ENCODE measurements around the gene SEMA4B. TPM values are rescaled to one million over a fixed set of nuclear protein-coding genes. Genes with fewer than 3 reads are reported as not detected.

Gene SEMA4B
- total RNA-seq, 2 donors from 2014 or later = 26.9 to 38.4 TPM

DNA sequence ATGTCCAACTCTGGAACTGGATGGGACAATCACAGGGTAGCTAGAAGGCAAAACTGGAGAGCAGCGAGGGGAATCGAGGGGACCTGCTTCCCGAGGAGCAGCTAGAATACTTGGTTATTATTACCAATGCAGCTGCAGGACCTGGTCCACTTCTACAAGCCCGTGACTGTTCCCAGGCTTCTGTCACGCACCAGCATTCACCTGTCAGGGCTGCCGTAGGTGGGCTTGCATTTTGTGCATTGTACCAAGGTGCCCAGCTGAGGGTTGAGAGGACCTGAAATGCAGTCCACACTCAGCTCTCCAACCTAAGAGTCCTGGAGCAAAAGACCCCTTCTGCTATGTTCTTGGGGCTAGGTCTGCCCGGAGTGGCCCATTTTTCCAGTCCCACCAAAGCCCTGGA is 2.3 kb downstream of the SEMA4B start:
- no peak for ATAC-seq (ENCODE audit: insufficient number of reproducible peaks, low FRiP score, low read depth)

DNA sequence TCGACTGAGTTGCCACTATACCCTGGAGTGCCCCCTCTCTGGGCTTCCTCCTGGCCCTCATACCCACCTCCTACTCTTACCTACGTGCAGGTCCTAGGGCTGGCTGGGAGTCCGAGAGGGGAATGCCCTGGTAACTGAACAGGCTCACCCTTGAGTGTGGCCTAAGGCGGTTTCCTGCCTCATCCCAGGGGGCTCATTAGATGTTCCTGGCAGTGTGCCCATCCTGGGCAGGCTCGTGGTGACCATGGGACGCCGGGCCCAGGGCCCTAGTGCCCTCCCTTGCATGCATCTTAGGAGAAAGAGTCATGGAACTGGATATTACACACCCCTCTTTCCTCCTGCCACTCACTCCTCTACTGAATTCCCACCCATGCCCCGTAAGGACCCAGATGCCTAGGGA is 2.8 kb downstream of the SEMA4B start:
- Histone ChIP-seq H3K27ac (no peak overlapping the region), H3K4me3 (no peak overlapping the region), H3K36me3 (no peaks in the 10 kb centered on the region), H3K27me3 (replicated peaks; ENCODE audit: insufficient read depth) (no peaks in the 10 kb centered on the region), H3K9me3 (no peaks in the 10 kb centered on the region), H3K4me1 (ENCODE audit: control insufficient read depth in 1 of 2, low read depth in 2 of 2) (peaks cover 8 to 35% of the 10 kb centered on the region in 2 donors)
- TF ChIP-seq, protein P1, sequence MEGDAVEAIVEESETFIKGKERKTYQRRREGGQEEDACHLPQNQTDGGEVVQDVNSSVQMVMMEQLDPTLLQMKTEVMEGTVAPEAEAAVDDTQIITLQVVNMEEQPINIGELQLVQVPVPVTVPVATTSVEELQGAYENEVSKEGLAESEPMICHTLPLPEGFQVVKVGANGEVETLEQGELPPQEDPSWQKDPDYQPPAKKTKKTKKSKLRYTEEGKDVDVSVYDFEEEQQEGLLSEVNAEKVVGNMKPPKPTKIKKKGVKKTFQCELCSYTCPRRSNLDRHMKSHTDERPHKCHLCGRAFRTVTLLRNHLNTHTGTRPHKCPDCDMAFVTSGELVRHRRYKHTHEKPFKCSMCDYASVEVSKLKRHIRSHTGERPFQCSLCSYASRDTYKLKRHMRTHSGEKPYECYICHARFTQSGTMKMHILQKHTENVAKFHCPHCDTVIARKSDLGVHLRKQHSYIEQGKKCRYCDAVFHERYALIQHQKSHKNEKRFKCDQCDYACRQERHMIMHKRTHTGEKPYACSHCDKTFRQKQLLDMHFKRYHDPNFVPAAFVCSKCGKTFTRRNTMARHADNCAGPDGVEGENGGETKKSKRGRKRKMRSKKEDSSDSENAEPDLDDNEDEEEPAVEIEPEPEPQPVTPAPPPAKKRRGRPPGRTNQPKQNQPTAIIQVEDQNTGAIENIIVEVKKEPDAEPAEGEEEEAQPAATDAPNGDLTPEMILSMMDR (IDR thresholded peaks at IDR 0.05) = no peak
- no peak for ATAC-seq (ENCODE audit: insufficient number of reproducible peaks, low FRiP score, low read depth)
- no peak for DNase-seq (ENCODE audit: low spot score)

More for the DNA sequence above, 2.3 kb downstream of the SEMA4B start:
- Histone ChIP-seq H3K27ac (no peak overlapping the region), H3K4me3 (no peak overlapping the region), H3K9me3 (no peaks in the 10 kb centered on the region), H3K4me1 (ENCODE audit: control insufficient read depth in 1 of 2, low read depth in 2 of 2) (peaks cover 8 to 35% of the 10 kb centered on the region in 2 donors), H3K27me3 (replicated peaks; ENCODE audit: insufficient read depth) (no peaks in the 10 kb centered on the region), H3K36me3 (no peaks in the 10 kb centered on the region)
- DNase-seq (ENCODE audit: low spot score) = no peak
- TF ChIP-seq, protein P1 (IDR thresholded peaks at IDR 0.05) = no peak

DNA sequence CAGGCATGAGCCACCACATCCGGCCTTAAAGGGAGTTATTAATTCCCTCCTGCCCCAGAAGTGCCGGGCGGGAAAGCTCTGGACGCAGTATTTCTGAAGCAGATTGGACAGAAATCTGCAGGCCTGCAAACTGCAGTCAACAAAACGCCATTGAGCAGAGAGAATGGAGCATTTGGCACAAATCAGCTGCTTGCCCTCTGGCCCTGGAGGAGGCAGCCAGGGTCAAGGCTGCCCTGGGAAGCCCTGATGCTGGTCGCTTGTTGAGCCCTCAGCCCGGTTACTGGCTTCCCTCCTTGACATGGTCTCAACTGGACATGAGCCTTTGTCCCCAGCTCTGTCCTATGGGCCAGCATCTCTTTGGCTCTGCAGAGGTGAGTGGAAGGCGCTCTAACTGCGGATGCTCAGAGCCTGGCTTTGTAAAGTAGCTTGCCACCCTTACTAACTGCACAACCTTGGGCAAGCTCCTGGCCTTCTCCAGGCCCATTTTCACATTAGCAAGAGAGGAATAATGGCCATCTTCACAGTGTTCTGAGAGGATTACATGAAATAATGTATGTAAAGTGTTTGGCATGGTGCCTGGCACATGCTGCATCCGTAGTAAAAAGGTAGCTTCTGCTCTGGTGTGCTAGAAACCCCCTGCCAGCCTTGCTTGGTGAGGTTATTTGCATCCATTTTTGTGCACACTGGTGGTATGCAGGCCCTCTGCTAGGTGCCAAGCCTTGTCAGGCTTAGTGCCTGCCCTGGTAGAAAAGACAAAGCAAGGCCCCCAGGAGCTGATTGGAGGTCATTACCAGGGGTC is 4.1 kb downstream of the SEMA4B start:
- no peaks in the 10 kb centered on the region for H3K9me3 ChIP-seq
- ATAC-seq (ENCODE audit: insufficient number of reproducible peaks, low FRiP score, low read depth) (no peak), DNase-seq (ENCODE audit: low spot score) (no peak)
- peaks cover 8 to 35% of the 10 kb centered on the region in 2 donors for H3K4me1 ChIP-seq (ENCODE audit: control insufficient read depth in 1 of 2, low read depth in 2 of 2)
- H3K27ac ChIP-seq = no peak overlapping the region
- no peaks in the 10 kb centered on the region for H3K36me3 ChIP-seq
- H3K27me3 ChIP-seq (replicated peaks; ENCODE audit: insufficient read depth) = no peaks in the 10 kb centered on the region
- TF ChIP-seq, protein P1 (IDR thresholded peaks at IDR 0.05) = no peak
- no peak overlapping the region for H3K4me3 ChIP-seq

DNA sequence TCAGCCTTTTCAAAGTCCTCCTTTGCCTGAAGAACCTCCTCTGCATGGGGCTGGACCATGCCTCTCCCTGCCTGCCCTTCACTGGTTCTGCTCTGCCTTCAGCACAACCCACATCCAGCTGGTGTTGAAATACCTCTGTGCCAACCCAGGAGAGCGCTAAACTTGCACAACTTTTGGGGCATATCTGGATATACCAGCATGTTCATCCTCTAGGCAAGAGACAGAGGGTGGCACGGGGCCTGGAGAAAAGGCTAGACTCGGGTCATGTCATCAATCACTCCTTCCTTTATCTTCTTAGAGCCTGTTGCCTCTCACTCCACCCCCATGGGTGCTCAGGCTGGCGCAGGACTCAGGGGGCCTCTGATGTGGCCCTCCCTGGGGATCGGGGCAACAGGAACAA is 4.8 kb downstream of the SEMA4B start:
- Histone ChIP-seq H3K27me3 (replicated peaks; ENCODE audit: insufficient read depth) (no peaks in the 10 kb centered on the region), H3K27ac (no peak overlapping the region), H3K4me1 (ENCODE audit: control insufficient read depth in 1 of 2, low read depth in 2 of 2) (peaks cover 8 to 28% of the 10 kb centered on the region in 2 donors), H3K4me3 (no peak overlapping the region), H3K9me3 (no peaks in the 10 kb centered on the region), H3K36me3 (no peaks in the 10 kb centered on the region)
- no peak for ATAC-seq (ENCODE audit: insufficient number of reproducible peaks, low FRiP score, low read depth)
- TF ChIP-seq, protein P1 (IDR thresholded peaks at IDR 0.05) = no peak
- DNase-seq (ENCODE audit: low spot score) = no peak

DNA sequence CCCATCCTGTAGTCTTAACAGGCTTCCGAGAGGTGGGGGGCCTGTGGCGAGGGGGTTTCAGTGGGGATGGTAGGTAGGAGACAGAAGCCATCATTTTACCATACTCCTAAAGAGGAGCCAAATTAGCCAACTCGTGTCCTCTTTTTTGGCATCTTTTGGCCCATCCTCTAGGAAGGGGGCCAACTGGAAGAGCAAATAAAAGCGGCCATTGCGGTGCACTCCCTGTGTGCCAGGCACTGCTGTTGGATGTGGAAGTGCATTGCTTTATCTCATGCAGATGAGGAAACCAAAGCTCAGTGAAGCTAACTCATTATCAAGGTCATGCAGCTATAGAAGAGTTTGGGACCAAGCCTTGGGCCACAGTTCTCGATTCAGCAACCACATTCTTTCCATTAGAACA is 6.1 kb downstream of the SEMA4B start:
- DNase-seq (ENCODE audit: low spot score) (no peak), ATAC-seq (ENCODE audit: insufficient number of reproducible peaks, low FRiP score, low read depth) (no peak)
- Histone ChIP-seq H3K27me3 (replicated peaks; ENCODE audit: insufficient read depth) (no peaks in the 10 kb centered on the region), H3K36me3 (no peaks in the 10 kb centered on the region), H3K4me1 (ENCODE audit: control insufficient read depth in 1 of 2, low read depth in 2 of 2) (peaks cover 3 to 17% of the 10 kb centered on the region in 2 donors), H3K27ac (no peak overlapping the region), H3K4me3 (no peak overlapping the region), H3K9me3 (no peaks in the 10 kb centered on the region)
- TF ChIP-seq, protein P1 (IDR thresholded peaks at IDR 0.05) = no peak

All from thoracic aorta (tissue), 2 donors.